ENCODE data around the gene MGA.

MGA gene

DNA sequence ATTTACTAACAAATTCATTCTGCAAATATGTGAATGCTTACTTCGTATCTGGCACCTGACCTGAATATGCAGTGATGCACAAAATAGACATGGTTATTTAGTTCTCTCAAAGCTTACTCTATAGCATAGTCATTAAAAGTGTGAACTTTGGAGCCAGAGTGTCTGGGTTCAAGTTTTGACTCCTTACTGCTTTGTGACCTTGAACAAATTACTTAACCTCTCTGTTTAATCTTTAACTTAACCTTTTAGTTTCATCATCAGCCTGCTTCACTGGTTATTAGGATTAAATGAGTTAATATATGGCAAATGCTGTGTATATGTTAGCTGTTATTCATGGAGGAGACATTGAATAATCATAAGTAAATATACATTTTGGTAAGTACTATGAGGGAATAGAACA, 12.1 kb upstream of the MGA start:
- Mint-ChIP-seq H3K9me3 (ENCODE audit: low read depth) (peaks cover 3% of the 10 kb centered on the region), H3K27me3 (no peaks in the 10 kb centered on the region), H3K4me3 (no peak overlapping the region), H3K36me3 (peaks cover 5% of the 10 kb centered on the region), H3K4me1 (ENCODE audit: low read depth) (no peaks in the 10 kb centered on the region), H3K27ac (no peak overlapping the region)

GRCh38 chr15:41648770-41649169, 11.4 kb upstream of the MGA start:
- H3K27me3 Mint-ChIP-seq, result no peaks in the 10 kb centered on the region
- H3K4me3 Mint-ChIP-seq, result no peak overlapping the region
- H3K4me1 Mint-ChIP-seq (ENCODE audit: low read depth), result peaks cover 1% of the 10 kb centered on the region
- peaks cover 5% of the 10 kb centered on the region for H3K36me3 Mint-ChIP-seq
- peaks cover 3% of the 10 kb centered on the region for H3K9me3 Mint-ChIP-seq (ENCODE audit: low read depth)
- H3K27ac Mint-ChIP-seq, result no peak overlapping the region

DNA sequence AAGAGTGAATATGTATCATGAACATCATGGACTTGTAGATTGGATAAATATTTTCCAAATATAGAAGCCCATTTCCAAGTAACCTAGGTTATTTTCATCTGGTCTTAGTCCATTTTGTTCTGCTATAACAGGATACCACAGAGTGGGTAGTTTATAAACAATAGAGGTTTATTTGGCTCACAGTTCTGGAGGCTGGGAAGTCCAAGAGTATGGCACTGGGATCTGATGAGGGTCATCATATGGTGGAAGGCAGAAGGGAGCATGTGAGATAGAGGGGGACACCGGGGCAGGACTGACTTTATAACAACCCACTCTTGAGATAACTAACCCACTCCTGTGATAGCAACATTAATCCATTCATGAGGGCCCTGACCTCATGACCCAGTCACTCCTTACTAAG, 9.4 kb upstream of the MGA start:
- H3K4me3 Mint-ChIP-seq, result no peak overlapping the region
- peaks cover 3% of the 10 kb centered on the region for H3K4me1 Mint-ChIP-seq (ENCODE audit: low read depth)
- H3K27ac Mint-ChIP-seq, result no peak overlapping the region
- H3K9me3 Mint-ChIP-seq (ENCODE audit: low read depth), result peaks cover 3% of the 10 kb centered on the region
- peaks cover 5% of the 10 kb centered on the region for H3K36me3 Mint-ChIP-seq
- H3K27me3 Mint-ChIP-seq, result no peaks in the 10 kb centered on the region

GRCh38 chr15:41651373-41651772, 8.8 kb upstream of the MGA start:
- Mint-ChIP-seq H3K27ac (no peak overlapping the region), H3K36me3 (peaks cover 5% of the 10 kb centered on the region), H3K9me3 (ENCODE audit: low read depth) (peaks cover 3% of the 10 kb centered on the region), H3K4me3 (no peak overlapping the region), H3K27me3 (no peaks in the 10 kb centered on the region), H3K4me1 (ENCODE audit: low read depth) (peaks cover 3% of the 10 kb centered on the region)

- Mint-ChIP-seq H3K36me3 (peaks cover 5% of the 10 kb centered on the region), H3K27me3 (no peaks in the 10 kb centered on the region), H3K4me1 (ENCODE audit: low read depth) (peaks cover 3% of the 10 kb centered on the region), H3K27ac (no peak overlapping the region), H3K9me3 (ENCODE audit: low read depth) (peaks cover 3% of the 10 kb centered on the region), H3K4me3 (no peak overlapping the region)
Observed at GRCh38 chr15:41653760-41654159, 6.4 kb upstream of the MGA start.

GRCh38 chr15:41655716-41656115, 4.5 kb upstream of the MGA start:
- Mint-ChIP-seq H3K27ac (no peak overlapping the region), H3K9me3 (ENCODE audit: low read depth) (peaks cover 2% of the 10 kb centered on the region), H3K27me3 (no peaks in the 10 kb centered on the region)

GRCh38 chr15:41656188-41656587, 4.0 kb upstream of the MGA start:
- Mint-ChIP-seq H3K27me3 (no peaks in the 10 kb centered on the region), H3K36me3 (no peaks in the 10 kb centered on the region), H3K9me3 (ENCODE audit: low read depth) (no peaks in the 10 kb centered on the region), H3K4me3 (no peak overlapping the region), H3K4me1 (ENCODE audit: low read depth) (peaks cover 7% of the 10 kb centered on the region), H3K27ac (no peak overlapping the region)

More at GRCh38 chr15:41655716-41656115, 4.5 kb upstream of the MGA start:
- no peak overlapping the region for H3K4me3 Mint-ChIP-seq
- peaks cover 4% of the 10 kb centered on the region for H3K4me1 Mint-ChIP-seq (ENCODE audit: low read depth)
- no peaks in the 10 kb centered on the region for H3K36me3 Mint-ChIP-seq

GRCh38 chr15:41658689-41659088, 1.5 kb upstream of the MGA start:
- H3K27ac Mint-ChIP-seq, result no peak overlapping the region
- no peak overlapping the region for H3K4me3 Mint-ChIP-seq
- H3K4me1 Mint-ChIP-seq (ENCODE audit: low read depth), result peaks cover 31% of the 10 kb centered on the region
- no peaks in the 10 kb centered on the region for H3K27me3 Mint-ChIP-seq
- no peaks in the 10 kb centered on the region for H3K9me3 Mint-ChIP-seq (ENCODE audit: low read depth)
- H3K36me3 Mint-ChIP-seq, result no peaks in the 10 kb centered on the region

- H3K9me3 Mint-ChIP-seq (ENCODE audit: low read depth), result no peaks in the 10 kb centered on the region
- peak overlapping the region; percentile 66 for H3K4me3 Mint-ChIP-seq
- peak overlapping the region; percentile 8 for H3K27ac Mint-ChIP-seq
- H3K36me3 Mint-ChIP-seq, result no peaks in the 10 kb centered on the region
- peaks cover 32% of the 10 kb centered on the region for H3K4me1 Mint-ChIP-seq (ENCODE audit: low read depth)
- no peaks in the 10 kb centered on the region for H3K27me3 Mint-ChIP-seq
Observed at GRCh38 chr15:41659190-41659589, 1.0 kb upstream of the MGA start.

GRCh38 chr15:41659855-41660234, 360 bp upstream of the MGA start:
- H3K9me3 Mint-ChIP-seq (ENCODE audit: low read depth), result no peaks in the 10 kb centered on the region
- H3K27me3 Mint-ChIP-seq, result no peaks in the 10 kb centered on the region
- peak overlapping the region; percentile 95 for H3K27ac Mint-ChIP-seq
- peaks cover 38% of the 10 kb centered on the region for H3K4me1 Mint-ChIP-seq (ENCODE audit: low read depth)
- H3K36me3 Mint-ChIP-seq, result no peaks in the 10 kb centered on the region
- H3K4me3 Mint-ChIP-seq, result peak overlapping the region; percentile 93

- H3K9me3 Mint-ChIP-seq (ENCODE audit: low read depth), result no peaks in the 10 kb centered on the region
- peak overlapping the region; percentile 95 for H3K27ac Mint-ChIP-seq
- H3K4me3 Mint-ChIP-seq, result peak overlapping the region; percentile 93
- H3K27me3 Mint-ChIP-seq, result no peaks in the 10 kb centered on the region
- H3K36me3 Mint-ChIP-seq, result no peaks in the 10 kb centered on the region
- H3K4me1 Mint-ChIP-seq (ENCODE audit: low read depth), result peaks cover 44% of the 10 kb centered on the region
Observed at GRCh38 chr15:41661078-41661517, 893 bp downstream of the MGA start.

DNA sequence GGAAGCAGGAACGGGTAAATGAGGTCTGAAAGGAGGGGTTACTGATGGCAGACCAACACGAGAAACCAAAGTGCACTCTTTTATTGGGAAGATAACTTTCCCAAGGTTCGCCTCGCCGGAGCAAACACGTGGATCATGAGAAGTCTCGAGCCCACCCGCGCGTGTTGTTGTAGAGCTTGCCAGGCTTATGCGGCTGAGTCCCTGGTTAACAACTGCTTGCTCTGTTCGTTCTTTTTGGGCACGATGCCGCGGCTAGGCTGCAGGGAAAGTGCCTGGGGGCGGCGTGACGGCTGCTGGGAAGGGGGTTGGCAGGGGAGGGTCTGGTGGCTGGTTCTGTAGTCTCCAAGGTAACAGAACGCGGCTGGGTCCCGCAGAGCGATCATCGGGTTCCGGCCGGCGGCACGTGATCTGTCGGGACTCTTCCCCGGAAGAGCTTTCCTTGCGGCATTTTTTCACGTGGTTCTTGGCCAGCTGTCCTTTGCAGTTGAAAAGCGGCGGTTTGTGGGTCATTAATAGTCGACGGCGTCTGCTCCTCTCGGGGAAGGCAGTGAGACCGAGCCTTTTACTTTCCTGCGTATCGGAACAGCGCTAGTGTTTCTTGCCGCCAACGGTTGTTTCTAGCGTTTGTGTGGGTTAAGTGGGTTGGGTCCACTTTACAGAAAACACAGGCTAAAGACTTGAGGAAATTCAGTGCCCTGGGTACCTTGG, 1.5 kb downstream of the MGA start:
- H3K27me3 Mint-ChIP-seq, result no peaks in the 10 kb centered on the region
- no peaks in the 10 kb centered on the region for H3K9me3 Mint-ChIP-seq (ENCODE audit: low read depth)
- H3K4me1 Mint-ChIP-seq (ENCODE audit: low read depth), result peaks cover 50% of the 10 kb centered on the region
- H3K4me3 Mint-ChIP-seq, result peak overlapping the region; percentile 93
- H3K36me3 Mint-ChIP-seq, result no peaks in the 10 kb centered on the region
- H3K27ac Mint-ChIP-seq, result peak overlapping the region; percentile 95

DNA sequence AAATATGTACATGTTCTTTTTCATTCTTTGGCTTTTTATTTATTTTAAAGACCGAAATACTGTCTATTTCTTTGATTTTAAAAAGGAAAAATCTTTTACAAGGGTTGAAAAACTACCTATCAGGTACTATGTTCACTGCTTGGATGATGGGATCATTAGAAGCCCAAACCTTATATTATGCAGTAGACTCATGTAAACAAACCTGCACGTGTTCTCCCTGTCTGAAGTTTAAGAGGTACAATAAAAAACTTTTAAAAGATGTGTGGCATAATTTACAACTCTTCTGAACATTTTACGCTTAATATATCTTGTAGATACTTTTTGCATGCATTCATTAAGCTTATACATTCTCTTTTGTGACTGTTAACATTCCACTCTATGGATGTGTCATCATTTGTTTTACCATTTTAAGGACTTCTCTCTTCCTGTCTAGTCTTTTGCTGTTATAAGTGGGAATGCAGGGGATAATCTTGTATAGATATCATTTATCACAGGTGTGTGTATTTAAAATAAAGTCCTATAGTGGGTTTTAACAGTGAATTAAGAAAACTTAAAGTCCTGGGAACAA, 6.2 kb downstream of the MGA start:
- peak overlapping the region; percentile 46 for H3K27ac Mint-ChIP-seq
- peaks cover 73% of the 10 kb centered on the region for H3K4me1 Mint-ChIP-seq (ENCODE audit: low read depth)
- no peaks in the 10 kb centered on the region for H3K27me3 Mint-ChIP-seq
- no peak overlapping the region for H3K4me3 Mint-ChIP-seq
- peaks cover 10% of the 10 kb centered on the region for H3K36me3 Mint-ChIP-seq
- no peaks in the 10 kb centered on the region for H3K9me3 Mint-ChIP-seq (ENCODE audit: low read depth)

DNA sequence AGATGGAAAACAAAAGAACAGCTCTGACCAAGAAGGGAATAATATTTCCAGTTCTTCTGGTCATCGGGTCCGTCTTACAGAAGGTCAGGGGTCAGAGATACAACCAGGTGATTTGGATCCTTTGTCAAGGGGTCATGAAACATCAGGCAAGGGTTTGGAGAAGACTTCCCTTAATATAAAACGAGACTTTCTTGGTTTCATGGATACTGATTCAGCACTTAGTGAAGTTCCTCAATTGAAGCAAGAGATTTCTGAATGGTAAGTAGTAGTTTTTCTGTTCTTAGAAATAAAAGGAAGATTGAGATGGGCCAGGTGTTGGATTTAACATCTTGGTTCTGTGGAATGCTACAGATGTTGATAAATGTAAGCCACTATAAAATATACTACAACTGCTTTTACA, 9.5 kb downstream of the MGA start:
- Mint-ChIP-seq H3K4me1 (ENCODE audit: low read depth) (peaks cover 61% of the 10 kb centered on the region), H3K27ac (no peak overlapping the region), H3K9me3 (ENCODE audit: low read depth) (no peaks in the 10 kb centered on the region), H3K36me3 (peaks cover 12% of the 10 kb centered on the region), H3K27me3 (no peaks in the 10 kb centered on the region), H3K4me3 (no peak overlapping the region)

GRCh38 chr15:41671656-41672648, 11.7 kb downstream of the MGA start:
- Mint-ChIP-seq H3K4me3 (no peak overlapping the region), H3K36me3 (peaks cover 14% of the 10 kb centered on the region), H3K9me3 (ENCODE audit: low read depth) (no peaks in the 10 kb centered on the region), H3K4me1 (ENCODE audit: low read depth) (peaks cover 61% of the 10 kb centered on the region), H3K27ac (no peak overlapping the region), H3K27me3 (no peaks in the 10 kb centered on the region)
